Fibroblast of skin of back (primary cell): ENCODE results near the gene BDP1.
"Not testable (repeated sequence)": the region's sequence is repeated elsewhere in the genome, so short reads cannot be mapped to it uniquely, and the experiment has no call there.

Source experiments
- DNase-seq: peaks from one replicate; pipeline ENCODE4 v3.0.0-alpha.2; 2013

BDP1 gene

DNA sequence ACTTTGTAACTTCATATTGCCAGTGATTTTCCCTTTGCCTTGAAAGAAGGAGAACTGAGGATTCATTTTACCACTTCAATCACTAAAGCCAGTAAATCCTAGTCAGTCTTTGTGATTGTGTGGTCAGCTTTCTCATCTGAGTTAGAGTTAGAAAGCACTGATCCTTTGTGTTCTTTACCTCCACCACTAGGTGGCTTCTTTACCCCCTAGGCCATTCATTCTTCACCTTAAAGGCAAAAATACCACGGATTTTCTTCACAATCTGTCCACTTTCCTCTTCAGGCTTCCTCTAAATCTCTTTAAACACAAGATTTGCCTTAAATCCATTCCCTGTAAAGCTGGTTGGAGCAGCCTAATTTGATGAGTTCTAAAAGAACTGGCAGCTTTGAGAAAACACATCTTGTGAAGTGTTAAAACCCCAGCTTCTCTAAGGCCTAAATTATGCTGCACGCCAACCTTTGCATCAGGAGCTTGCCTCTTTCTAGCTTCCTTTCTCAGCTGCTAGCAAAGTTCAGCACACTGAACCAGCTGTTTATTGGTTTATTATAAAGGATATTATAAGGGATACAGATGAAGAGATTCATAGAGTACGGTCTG, 20.4 kb downstream of the BDP1 start:
- peak; percentile 15 for DNase-seq

DNA sequence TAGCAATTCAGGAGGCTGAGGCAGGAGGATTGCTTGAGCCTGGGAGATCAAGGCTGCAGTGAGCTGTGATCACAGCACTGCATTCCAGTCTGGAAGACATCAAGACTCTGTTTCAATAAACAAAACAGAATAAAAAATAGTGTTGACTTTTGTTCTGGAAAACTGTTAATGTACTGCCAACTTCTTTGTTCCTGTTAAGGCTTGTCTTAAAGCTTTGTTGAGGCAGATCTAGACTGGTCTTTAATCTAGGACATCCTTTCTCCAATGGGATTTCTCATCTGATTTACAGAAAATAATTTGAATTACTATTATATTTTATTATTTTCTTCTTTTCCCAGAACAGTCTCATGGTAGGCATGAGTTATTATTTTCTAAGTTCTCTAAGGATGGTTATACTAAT, 26.0 kb downstream of the BDP1 start:
- no peak for DNase-seq

DNA sequence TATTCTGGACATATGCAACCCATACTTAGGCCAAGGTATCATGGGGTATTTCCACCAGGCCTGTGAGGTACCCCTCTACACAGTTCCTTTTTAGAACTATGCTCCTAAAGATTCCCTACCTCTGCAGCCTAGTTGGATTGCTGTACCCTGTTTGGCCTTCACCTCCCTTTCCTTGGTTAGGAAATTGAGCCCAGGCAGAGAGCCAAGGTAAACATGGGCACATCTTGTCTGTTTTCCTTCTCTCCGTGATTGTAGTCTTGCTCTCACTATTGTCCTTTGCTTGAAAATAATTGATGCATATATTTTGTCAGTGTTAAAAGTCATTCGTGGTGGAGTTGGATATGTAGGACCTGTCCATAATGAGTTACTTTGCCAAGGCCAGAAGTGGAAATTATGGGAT, 26.7 kb downstream of the BDP1 start:
- DNase-seq: peak; percentile 57

DNA sequence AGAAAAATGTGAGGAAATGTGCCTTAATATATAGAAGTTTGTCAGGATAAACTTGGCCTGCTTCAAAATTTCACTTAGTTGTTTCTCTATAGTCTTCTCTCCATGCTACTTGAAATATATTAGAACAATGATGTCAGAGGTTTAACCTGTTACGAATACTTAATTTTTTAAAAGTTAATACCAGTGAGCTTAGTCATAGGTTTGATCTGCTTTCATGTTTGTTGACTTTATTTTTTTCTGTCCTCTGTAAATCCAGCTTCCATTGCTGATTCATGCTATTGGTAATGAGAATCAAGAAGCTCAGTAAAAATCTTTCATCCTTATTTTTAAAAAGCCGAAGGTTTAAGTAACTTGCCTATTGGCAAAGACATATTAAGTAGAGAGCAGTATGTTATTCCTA, 27.9 kb downstream of the BDP1 start:
- DNase-seq: peak; percentile 76

DNA sequence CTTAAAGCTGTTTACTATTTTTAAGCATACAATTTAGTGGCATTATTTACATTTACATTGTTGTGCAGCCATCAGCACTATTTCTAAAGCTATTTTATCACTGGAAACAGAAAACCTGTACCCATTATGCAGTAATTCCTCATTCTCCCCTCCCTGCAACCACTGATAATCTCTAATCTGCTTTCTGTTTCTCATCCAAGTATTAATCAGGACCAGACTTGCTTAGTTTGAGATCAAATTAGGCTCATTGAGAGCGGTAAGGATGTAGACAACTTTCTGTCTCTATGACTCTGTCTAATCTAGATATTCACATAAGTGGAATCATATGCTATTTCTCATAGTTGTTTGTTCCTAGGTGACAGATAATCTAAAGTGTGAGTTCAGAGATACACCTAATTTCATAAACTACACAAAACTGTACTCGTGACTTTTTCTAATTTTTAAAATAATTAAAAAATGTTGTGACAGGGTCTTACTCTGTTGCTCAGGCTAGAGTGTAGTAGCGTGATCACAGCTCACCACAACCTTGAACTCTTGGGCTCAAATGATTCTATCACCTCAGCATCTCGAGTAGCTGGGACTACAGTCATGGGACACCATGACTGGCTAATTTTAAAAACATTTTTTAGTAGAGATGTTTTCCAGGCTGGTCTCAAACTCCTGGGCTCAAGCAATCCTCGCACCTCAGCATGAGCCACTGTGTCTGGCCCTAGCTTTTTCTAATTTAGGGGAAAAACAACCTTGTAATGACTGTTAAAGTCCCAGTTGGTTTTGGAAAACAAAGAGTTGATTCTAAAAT, 37.6 kb downstream of the BDP1 start:
- no peak for DNase-seq

DNA sequence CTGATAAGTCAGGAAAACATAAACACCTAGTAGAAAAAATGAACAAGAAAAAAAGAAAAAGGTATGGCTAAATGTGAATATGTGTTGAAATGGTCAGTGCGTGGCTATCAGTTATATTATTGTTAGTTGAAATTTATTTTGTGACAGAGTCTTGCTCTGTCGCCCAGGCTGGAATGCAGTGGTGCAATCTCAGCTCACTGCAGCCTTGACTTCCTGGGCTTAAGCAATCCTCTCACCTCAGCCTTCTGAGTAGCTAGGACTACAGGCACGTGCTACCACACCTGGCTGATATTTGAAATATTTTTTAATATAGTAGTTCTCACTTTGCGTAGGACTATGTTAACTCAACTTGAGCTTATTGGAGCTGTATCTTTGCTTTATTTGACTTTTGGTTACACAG, 38.8 kb downstream of the BDP1 start:
- DNase-seq: not testable (repeated sequence)

DNA sequence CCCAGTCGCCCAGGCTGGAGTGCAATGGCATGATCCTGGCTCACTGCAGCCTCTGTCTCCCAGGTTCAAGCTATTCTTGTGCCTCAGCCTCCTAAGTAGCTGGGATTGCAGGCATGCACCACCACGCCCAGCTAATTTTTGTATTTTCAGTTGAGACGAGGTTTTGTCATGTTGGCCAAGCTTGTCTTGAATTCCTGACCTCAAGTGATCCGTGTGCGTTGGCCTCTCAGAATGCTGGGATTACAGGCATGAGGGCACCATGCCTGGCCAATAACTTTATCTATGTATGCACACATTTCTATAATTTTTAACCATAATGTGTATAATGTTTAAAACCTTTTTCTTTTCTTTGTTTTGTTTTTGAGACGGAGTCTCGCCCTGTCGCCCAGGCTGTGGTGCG, 43.3 kb downstream of the BDP1 start:
- DNase-seq: not testable (repeated sequence)

DNA sequence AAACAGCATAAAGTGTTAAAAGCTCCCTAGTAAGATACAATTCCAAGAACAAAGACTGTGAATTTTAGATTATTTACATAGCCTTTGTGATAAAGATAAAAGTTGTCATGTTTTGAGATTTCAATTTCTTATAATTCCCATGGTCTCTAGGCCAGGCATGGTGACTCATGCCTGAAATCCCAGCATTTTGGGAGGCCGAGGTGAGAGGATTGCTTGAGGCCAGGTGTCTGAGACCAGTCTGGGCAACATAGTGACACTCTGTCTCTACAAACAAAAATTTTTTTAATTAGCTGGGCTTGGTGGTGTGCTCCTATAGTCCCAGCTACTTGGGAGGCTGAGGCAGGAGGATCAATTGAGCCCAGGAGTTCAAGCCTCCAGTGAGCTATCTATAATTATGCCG, 48.1 kb downstream of the BDP1 start:
- DNase-seq: no peak

DNA sequence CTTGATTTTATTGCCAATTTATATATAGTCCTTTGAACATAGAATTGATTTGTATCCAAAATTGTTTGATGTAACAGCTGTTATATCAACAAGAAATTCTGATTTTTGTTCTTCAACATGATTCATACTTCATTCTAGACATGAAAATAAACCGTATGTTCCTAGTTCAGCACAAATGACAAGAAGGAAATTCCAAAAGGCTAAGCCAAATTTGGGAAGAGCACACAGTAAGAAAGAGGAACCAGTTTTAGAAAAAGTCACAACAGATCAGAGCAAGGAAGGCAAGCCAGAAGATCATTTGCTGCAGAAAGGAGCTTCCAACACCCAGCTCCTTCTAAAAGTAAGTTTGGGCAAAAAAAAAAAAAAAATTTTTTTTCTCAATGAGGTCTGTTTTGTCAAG, 66.7 kb downstream of the BDP1 start:
- no peak for DNase-seq

DNA sequence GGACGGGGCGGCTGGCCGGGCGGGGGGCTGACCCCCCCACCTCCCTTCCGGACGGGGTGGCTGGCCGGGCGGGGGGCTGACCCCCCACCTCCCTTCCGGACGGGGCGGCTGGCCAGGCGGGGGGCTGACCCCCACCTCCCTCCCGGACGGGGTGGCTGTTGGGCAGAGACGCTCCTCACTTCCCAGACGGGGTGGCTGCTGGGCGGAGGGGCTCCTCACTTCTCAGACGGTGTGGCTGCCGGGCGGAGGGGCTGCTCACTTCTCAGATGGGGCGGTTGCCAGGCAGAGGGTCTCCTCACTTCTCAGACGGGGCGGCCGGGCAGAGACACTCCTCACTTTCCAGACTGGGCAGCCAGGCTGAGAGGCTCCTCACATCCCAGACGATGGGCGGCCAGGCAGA, 70.2 kb downstream of the BDP1 start:
- not testable (repeated sequence) for DNase-seq

DNA sequence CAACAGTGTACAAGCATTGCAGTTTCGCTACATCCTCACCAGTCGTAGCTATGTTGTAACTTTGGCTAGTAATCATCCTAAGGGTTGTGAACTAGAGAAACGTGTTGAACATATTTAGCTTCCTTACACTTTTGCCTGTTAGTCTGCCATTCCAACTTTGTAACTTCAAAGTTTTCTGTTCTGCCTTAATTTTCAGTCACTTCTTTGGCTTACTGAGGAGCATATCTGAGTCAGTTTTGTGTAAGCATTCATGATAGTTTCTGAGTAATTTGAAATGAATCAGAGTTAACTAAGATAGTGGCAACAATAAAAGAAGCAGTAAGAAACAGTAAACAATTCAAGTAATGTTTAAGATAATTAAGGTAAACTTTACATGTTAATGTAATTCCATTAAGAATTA, 72.8 kb downstream of the BDP1 start:
- no peak for DNase-seq

DNA sequence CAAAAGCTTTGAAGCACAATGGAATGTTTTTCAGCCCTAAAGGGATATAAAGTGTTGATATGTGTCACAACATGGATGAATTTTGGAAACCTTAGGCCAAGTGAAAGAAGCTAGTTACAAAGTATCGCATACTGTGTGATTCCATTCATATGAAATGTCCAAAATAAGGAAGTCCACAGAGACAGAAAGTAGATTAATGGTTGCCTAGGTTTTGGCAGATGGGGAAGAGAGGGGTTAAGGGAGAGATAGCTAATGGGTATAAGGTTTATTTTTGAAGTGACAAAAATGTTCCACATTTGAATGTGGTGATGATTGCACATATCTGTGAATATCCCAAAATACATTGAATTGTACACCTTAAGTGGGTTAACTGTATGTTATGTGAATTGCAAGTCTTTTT, 74.2 kb downstream of the BDP1 start:
- DNase-seq: no peak

DNA sequence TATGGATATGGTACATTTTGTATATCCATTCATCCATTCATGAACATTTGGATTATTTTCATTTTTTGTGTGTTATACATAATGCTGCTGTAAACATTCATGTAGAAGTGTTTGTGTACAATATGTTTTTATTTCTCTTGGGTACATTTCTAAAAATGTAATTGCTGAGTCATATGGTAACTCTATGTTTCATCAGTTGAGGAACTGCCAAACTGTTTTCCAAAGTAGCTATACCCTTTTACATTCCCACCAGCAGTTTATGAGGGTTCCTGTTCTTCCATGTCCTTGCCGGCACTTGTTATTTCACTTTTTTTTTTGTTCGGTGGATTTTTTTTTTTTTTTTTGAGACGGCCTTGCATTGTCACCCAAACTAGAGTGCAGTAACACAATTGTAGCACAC, 77.7 kb downstream of the BDP1 start:
- peak; percentile 17 for DNase-seq

DNA sequence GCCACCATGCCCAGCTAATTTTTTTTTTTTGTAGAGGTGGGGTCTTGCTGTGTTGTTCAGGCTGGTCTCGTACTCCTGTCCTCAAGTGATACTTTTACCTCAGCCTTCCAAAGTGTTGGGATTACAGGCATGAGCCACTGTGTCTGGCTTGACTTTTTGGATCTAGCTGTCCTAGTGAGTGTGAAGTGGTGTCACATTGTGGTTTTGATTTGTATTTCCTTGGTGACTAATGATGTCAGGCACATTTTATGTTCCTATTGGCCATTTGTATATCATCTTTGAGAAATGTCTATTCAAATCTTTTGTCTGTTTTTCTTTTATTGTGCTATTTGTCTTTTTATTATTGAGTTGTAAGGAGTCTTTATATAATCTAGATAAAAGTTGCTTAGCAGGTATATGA, 78.2 kb downstream of the BDP1 start:
- peak; percentile 44 for DNase-seq

DNA sequence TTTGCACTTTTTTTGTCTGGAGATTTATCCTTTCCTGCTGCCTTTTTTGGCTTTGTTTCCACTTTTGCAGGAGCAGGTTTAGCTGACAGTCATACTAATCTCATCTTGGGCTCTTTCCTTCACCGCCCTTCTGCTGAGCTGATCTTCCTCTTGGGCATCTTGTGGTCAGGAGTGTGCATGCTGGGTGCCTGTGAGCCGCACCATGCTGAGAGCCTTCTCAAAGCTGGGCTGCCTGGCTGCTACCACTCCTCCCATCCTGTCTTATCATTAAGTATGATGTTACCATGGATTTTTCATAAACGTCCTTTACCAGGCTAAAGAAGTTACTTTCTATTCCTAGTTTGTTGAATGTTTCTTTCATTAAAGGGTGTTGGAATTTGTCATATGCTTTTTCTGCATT, 82.2 kb downstream of the BDP1 start:
- DNase-seq: peak; percentile 14

DNA sequence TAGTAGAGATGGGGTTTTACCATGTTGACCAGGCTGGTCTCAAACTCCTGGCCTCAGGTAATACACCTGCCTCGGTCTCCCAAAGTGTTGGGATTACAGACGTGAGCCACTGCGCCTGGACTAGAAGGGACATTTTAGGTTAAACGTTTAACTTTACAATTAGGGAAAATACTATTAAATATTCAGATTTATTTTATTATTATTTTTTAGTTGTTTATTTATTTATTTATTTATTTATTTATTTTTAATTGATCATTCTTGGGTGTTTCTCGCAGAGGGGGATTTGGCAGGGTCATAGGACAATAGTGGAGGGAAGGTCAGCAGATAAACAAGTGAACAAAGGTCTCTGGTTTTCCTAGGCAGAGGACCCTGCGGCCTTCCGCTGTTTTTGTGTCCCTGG, 95.4 kb downstream of the BDP1 start:
- DNase-seq: not testable (repeated sequence)

DNA sequence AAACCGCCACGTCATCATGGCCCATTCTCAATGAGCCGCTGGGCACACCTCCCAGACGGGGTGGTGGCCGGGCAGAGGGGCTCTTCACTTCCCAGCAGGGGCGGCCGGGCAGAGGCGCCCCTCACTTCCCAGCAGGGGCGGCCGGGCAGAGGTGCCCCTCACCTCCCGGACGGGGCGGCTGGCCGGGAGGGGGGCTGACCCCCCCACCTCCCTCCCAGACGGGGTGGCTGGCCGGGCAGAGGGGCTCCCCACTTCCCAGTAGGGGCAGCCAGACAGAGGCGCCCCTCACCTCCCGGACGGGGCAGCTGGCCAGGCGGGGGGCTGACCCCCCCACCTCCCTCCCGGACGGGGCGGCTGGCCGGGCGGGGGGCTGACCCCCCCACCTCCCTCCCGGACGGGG, 96.1 kb downstream of the BDP1 start:
- DNase-seq: not testable (repeated sequence)

DNA sequence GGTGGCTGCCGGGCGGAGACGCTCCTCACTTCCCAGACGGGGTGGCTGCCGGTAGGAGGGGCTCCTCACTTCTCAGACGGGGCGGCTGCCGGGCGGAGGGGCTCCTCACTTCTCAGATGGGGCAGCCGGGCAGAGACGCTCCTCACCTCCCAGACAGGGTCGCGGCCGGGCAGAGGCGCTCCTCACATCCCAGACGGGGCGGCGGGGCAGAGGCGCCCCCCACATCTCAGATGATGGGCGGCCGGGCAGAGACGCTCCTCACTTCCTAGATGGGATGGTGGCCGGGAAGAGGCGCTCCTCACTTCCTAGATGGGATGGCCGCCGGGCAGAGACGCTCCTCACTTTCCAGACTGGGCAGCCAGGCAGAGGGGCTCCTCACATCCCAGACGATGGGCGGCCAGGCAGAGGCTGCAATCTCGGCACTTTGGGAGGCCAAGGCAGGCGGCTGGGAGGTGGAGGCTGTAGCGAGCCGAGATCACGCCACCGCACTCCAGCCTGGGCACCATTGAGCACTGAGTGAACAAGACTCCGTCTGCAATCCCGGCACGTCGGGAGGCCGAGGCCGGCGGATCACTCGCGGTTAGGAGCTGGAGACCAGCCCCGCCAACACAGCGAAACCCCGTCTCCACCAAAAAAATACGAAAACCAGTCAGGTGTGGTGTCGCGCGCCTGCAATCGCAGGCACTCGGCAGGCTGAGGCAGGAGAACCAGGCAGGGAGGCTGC, 96.7 kb downstream of the BDP1 start:
- not testable (repeated sequence) for DNase-seq

DNA sequence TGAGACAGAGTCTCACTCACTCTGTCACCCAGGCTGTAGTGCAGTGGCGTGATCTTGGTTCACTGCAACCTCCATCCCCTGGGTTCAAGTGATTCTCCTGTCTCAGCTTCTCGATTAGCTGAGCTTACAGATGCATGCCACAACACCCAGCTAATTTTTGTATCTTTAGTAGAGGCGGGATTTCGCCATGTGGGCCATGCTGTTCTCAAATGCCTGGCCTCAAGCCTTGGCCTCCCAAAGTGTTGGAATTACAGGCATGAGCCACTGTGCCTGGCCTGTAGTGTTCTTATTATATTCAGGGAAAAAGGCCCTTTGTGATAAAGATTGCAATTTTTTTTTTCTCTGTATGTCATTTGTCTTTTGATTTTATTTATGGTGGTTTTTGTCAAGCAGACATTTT, 107.7 kb downstream of the BDP1 start:
- DNase-seq: no peak

DNA sequence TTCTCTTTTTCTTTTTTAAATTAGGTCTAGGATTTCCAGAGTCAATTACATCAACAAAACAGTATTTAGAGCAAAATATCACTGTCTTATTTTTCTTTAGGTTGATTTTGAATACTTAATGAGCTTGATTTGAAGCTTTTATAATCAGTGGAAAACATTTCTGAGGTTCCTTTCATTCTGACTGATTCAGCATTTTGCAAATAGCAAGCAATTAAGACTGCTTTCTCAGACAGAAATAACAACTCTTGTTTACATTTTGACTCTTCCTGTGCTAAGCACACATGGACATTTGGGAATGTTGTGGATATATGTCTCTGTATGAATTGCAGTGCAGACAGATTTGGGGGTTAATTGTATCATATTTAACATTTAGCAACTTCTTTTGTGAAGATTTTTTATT, 109.4 kb downstream of the BDP1 start:
- no peak for DNase-seq

DNA sequence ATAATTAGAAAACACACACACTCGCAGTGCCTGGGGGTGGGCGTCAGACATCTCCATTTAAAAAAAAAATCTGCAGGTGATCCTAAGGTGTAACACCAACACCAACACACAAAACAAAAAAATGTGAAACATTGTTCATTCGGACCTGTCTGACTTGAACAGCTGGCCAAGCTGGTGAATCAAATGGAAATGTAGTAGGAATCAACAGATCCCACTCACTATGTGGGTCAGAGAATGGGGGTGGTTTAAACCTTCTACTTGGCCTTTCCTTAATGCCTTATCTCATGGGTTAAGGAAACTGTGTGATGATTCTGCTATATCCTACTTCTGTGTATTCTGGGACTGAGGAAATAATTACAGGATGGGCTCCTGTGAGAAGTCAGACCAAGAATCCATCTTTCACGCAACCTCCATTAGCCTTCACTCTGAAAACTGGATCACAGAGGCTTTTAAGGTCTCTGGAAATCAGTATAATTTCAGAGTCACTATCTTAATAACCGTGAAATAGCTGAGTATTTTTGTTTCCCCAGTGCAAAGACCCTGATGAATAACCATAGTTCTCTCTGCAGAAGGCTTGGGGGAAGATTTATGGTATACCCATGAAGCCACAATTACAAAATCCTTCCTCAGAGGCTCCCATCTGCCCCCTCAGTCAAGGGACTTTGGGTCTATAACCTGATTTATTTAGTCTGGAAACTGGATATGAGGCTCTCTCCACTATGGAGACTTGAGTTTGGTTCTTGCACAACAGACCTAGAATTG, 114.5 kb downstream of the BDP1 start:
- no peak for DNase-seq

DNA sequence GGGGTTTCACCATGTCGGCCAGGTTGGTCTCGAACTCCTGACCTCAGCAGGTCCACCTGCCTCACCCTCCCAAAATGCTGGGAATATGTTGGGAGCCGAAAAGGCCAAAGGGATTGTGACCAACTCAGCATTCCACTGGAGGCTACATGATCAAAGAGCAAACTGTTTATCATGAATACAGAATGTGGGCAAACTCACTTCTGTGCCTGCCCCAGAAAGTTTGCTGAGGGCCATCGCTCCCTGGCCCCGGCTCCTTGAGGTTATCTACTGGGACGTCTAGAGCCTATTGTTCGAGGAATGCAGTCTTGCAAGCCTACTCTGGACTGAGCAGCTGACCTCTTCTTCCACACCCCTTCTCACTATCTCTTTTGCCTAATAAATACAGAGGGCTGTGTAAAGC, 116.4 kb downstream of the BDP1 start:
- not testable (repeated sequence) for DNase-seq

DNA sequence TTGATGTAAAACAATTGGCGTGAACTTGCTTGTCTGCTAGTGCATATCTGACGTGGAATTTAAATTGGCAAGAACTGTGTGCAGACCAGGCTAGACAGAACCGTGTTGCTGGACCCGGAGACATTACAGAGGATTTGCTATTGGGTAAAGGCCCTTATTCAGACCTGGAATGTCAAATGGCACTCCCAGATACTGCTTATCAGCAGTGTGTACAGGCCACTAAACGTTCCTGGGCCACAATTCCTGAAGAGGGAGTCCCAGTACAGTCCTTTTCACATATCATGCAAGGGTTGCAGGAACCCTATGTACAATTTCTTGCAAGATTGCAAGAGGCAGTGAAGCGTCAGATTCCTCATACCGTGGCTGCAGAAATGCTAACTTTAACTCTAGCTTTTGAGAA, 118.1 kb downstream of the BDP1 start:
- DNase-seq: no peak
